SU-DHL-6 (cell line): ENCODE results near the gene RABEP1.

ENCODE experiments used
- EZH2phosphoT487 ChIP-seq: fragments of 200-600 bp; sonication (generic), shearing (Covaris generic); conservative IDR thresholded peaks from 2 replicates; pipeline ENCODE4 v1.6.1; 2018; ENCODE audit warnings: mild to moderate bottlenecking, antibody characterized with exemption, low read length, moderate library complexity, mixed read lengths
- TF ChIP-seq, protein P1 (sequence below): fragments of 200-600 bp; sonication (generic); IDR thresholded peaks from one replicate; pipeline ENCODE4 v1.5.1; 2017; ENCODE audit warnings: antibody characterized with exemption, mild to moderate bottlenecking, low read length, moderate library complexity; ENCODE audit not compliant: insufficient read depth, poor library complexity, severe bottlenecking

- TF ChIP-seq, protein P1, sequence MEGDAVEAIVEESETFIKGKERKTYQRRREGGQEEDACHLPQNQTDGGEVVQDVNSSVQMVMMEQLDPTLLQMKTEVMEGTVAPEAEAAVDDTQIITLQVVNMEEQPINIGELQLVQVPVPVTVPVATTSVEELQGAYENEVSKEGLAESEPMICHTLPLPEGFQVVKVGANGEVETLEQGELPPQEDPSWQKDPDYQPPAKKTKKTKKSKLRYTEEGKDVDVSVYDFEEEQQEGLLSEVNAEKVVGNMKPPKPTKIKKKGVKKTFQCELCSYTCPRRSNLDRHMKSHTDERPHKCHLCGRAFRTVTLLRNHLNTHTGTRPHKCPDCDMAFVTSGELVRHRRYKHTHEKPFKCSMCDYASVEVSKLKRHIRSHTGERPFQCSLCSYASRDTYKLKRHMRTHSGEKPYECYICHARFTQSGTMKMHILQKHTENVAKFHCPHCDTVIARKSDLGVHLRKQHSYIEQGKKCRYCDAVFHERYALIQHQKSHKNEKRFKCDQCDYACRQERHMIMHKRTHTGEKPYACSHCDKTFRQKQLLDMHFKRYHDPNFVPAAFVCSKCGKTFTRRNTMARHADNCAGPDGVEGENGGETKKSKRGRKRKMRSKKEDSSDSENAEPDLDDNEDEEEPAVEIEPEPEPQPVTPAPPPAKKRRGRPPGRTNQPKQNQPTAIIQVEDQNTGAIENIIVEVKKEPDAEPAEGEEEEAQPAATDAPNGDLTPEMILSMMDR = no peak
- TF ChIP-seq EZH2phosphoT487 = no peak
These were observed 80.2 kb downstream of the RABEP1 start for GRCh38 chr17:5362162-5362811.
